Transverse colon (tissue), 4 donors: ENCODE data around the gene GALNT5. TPM values are rescaled to one million over a fixed set of nuclear protein-coding genes. Genes with fewer than 3 reads are reported as not detected.
A peak's percentile ranks its signal among the peaks of the same experiment; 100 is the strongest.
"Not testable (repeated sequence)": the region's sequence is repeated elsewhere in the genome, so short reads cannot be mapped to it uniquely, and the experiment has no call there.

Source experiments
- DNase-seq: peaks from one replicate; pipeline ENCODE4 v3.0.0-alpha.2; 2019
- H3K27ac ChIP-seq, 4 donors: fragments of 200-600 bp; sonication (generic); 2 replicates each; pipeline ENCODE4 v1.5.1; 2016 to 2018; ENCODE audit warnings: inconsistent platforms in 4 of 4
- H3K27me3 ChIP-seq: fragments of 200-600 bp; sonication (generic); 2 replicates; pipeline ENCODE4 v1.5.1; 2017; ENCODE audit warnings: inconsistent platforms
- H3K36me3 ChIP-seq, 4 donors: fragments of 200-600 bp; sonication (generic); 2 replicates each; pipeline ENCODE4 v1.5.1; 2017 to 2019; ENCODE audit warnings: inconsistent platforms in 4 of 4
- H3K4me1 ChIP-seq, 4 donors: fragments of 200-600 bp; sonication (generic); 2 replicates each; pipeline ENCODE4 v1.5.1; 2017 to 2020; ENCODE audit warnings: inconsistent platforms in 4 of 4
- H3K4me3 ChIP-seq, 4 donors: fragments of 200-600 bp; sonication (generic); 1 replicate in 1 of 4; 2 replicates in 3 of 4; pipeline versions ENCODE4 v1.5.1 to v1.6.1; 2017 to 2019; ENCODE audit warnings: inconsistent platforms in 4 of 4
- H3K9me3 ChIP-seq, 2 donors: fragments of 200-600 bp; sonication (generic); 2 replicates each; pipeline ENCODE4 v1.5.1; 2017 to 2019; ENCODE audit warnings: inconsistent platforms in 2 of 2
- EP300 ChIP-seq: sonication (generic); formaldehyde crosslinking; IDR thresholded peaks from one replicate; pipeline ENCODE4 v1.6.1; 2017; ENCODE audit warnings: antibody characterized with exemption, low read depth
- POLR2A ChIP-seq: fragments of 450-650 bp; IDR thresholded peaks from one replicate; pipeline ENCODE4 v1.6.1; 2016; ENCODE audit warnings: antibody characterized with exemption, mild to moderate bottlenecking, moderate library complexity
- POLR2AphosphoS5 ChIP-seq, 3 donors: sonication (generic); formaldehyde crosslinking; IDR thresholded peaks; one replicate each; pipeline ENCODE4 v1.6.1; 2016; ENCODE audit warnings: antibody characterized with exemption in 3 of 3
- WGBS, 2 donors: methylation state at CpG; one replicate each; pipeline ENCODE4 v1.1.5; 2018; ENCODE audit warnings: low coverage in 1 of 2; 5-methylcytosine and 5-hydroxymethylcytosine counted together
- in situ Hi-C, 4 donors: fragments of 200-750 bp; cut with MboI; loops; one replicate each; pipeline versions ENCODE4 v1.15.0 to v1.15.1; 2017; ENCODE audit warnings: low sequenced_read_pairs in 3 of 4, low pct_ligation_motif_present in 1 of 4, low pct_unique_long_range_greater_than_20kb in 1 of 4
- intact Hi-C: fragments of 100-400 bp; cut with DNase I; formaldehyde crosslinking; loops from one replicate; pipeline ENCODE4 v1.15.1; 2023; ENCODE audit warnings: low total_unique reads
- total RNA-seq, 4 donors: library from RNA; depleted of rRNA; stranded (reverse); fragments of >200 nt; gene quantifications; one replicate each; pipeline ENCODE4 v1.1.0, GENCODE V29; 2016
- TF ChIP-seq, protein P1 (sequence below), 5 experiments: fragments of 200-600 bp in 3 of 5; fragments of 450-650 bp in 2 of 5; sonication (generic) in 3 of 5; IDR thresholded peaks; 1 replicate in 2 of 5; 2 replicates in 3 of 5; pipeline ENCODE4 v1.5.1; 2016 to 2017; ENCODE audit warnings: antibody characterized with exemption in 5 of 5, inconsistent platforms in 3 of 5, mild to moderate bottlenecking in 2 of 5, moderate library complexity in 1 of 5

The GALNT5 gene
- total RNA-seq, 4 donors from 2014 or later, result 7.5 to 34.0 (median 14.0) TPM

DNA sequence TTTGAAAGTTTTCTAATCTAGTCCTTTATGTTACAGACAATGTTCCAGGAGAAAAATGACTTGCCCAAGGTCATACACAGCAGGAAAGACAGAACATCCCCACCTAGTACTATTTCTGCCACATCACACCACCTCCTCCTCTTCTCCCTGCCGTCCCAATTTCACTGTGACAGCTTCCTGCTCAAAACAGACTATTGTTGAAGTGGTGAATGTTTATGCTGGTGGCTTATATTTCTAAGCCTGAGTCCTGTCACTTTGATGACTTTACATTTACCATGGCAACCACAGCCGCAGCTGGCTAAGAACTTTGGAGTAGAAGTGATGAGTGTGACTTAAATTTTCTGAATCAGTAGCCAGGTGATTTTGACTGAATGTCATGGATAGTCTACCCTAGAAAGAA lies 10.0 kb downstream of the GALNT5 start:
- in situ Hi-C loops (no loop called here), intact Hi-C loops (no loop called here)
- Histone ChIP-seq H3K4me1 (peaks cover 0 to 17% (median 6%) of the 10 kb centered on the region in 4 donors), H3K9me3 (no peaks in the 10 kb centered on the region), H3K27ac (no peak overlapping the region), H3K27me3 (no peaks in the 10 kb centered on the region), H3K4me3 (no peak overlapping the region), H3K36me3 (no peaks in the 10 kb centered on the region)
- WGBS, 2 donors, result 25 to 66% methylated on average over 2 of the region's 2 CpGs
- TF ChIP-seq POLR2A, result no peak
- TF ChIP-seq, protein P1, sequence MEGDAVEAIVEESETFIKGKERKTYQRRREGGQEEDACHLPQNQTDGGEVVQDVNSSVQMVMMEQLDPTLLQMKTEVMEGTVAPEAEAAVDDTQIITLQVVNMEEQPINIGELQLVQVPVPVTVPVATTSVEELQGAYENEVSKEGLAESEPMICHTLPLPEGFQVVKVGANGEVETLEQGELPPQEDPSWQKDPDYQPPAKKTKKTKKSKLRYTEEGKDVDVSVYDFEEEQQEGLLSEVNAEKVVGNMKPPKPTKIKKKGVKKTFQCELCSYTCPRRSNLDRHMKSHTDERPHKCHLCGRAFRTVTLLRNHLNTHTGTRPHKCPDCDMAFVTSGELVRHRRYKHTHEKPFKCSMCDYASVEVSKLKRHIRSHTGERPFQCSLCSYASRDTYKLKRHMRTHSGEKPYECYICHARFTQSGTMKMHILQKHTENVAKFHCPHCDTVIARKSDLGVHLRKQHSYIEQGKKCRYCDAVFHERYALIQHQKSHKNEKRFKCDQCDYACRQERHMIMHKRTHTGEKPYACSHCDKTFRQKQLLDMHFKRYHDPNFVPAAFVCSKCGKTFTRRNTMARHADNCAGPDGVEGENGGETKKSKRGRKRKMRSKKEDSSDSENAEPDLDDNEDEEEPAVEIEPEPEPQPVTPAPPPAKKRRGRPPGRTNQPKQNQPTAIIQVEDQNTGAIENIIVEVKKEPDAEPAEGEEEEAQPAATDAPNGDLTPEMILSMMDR (IDR thresholded peaks at IDR 0.05), result no peak
- no peak for TF ChIP-seq EP300
- no peak for TF ChIP-seq POLR2AphosphoS5 (IDR thresholded peaks at IDR 0.05)
- no peak for DNase-seq

DNA sequence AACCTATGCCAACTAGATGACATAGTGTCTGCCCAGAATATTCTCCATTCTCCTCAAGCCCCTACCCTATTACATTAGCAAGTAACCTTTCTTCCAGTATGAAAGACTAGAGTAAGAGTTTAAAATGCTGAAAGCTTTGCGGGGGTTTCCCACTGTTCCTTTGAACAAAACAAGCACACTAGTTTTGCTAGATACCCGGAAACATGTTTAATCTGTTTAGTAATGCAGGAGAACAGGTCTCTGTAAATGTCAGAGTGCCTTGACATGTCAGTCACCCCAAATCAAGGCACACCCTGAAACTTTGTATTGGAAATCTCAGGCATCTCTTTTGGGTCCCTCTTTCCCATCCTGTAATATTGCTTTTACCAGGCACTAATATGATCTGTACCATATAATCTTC lies 11.6 kb downstream of the GALNT5 start:
- no peak for DNase-seq
- Histone ChIP-seq H3K27me3 (no peaks in the 10 kb centered on the region), H3K4me3 (no peak overlapping the region), H3K4me1 (peaks cover 0 to 4% (median under 1%) of the 10 kb centered on the region in 4 donors), H3K27ac (no peak overlapping the region), H3K36me3 (no peaks in the 10 kb centered on the region), H3K9me3 (no peaks in the 10 kb centered on the region)
- no peak for TF ChIP-seq POLR2A
- TF ChIP-seq, protein P1 (IDR thresholded peaks at IDR 0.05), result no peak
- no peak for TF ChIP-seq POLR2AphosphoS5 (IDR thresholded peaks at IDR 0.05)
- no peak for TF ChIP-seq EP300
- intact Hi-C loops (no loop called here), in situ Hi-C loops (no loop called here)
- WGBS, 2 donors, result 90 to 92% methylated on average over 2 of the region's 2 CpGs

DNA sequence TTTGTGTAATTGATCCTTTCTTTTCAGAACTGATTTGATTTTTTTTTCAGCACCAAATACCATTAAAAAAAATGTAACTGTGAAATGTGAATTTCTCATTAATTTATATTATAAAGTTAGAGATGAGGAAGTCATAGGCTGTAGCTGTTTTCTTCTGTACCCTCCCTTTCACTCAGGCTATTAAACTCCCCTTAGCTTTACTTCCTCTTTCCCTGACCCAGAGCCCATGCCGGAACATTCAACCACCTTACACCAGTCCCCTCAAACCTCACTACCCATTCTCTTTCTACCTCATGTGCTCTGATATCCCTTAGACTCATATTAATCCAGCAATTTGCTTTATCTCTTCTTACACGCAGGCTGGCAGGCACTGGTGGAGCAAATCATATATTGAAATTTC lies 12.4 kb downstream of the GALNT5 start:
- H3K27me3 ChIP-seq, result no peaks in the 10 kb centered on the region
- TF ChIP-seq, protein P1 (IDR thresholded peaks at IDR 0.05), result no peak
- TF ChIP-seq POLR2A (no peak), POLR2AphosphoS5 (IDR thresholded peaks at IDR 0.05) (no peak), EP300 (no peak)
- no peak overlapping the region for H3K27ac ChIP-seq
- DNase-seq, result no peak
- no peaks in the 10 kb centered on the region for H3K9me3 ChIP-seq
- in situ Hi-C loops (no loop called here), intact Hi-C loops (no loop called here)
- WGBS, 2 donors, result 61 to 64% methylated on average over 2 of the region's 2 CpGs
- H3K4me1 ChIP-seq, result no peaks in the 10 kb centered on the region
- H3K36me3 ChIP-seq, result no peaks in the 10 kb centered on the region
- no peak overlapping the region for H3K4me3 ChIP-seq

DNA sequence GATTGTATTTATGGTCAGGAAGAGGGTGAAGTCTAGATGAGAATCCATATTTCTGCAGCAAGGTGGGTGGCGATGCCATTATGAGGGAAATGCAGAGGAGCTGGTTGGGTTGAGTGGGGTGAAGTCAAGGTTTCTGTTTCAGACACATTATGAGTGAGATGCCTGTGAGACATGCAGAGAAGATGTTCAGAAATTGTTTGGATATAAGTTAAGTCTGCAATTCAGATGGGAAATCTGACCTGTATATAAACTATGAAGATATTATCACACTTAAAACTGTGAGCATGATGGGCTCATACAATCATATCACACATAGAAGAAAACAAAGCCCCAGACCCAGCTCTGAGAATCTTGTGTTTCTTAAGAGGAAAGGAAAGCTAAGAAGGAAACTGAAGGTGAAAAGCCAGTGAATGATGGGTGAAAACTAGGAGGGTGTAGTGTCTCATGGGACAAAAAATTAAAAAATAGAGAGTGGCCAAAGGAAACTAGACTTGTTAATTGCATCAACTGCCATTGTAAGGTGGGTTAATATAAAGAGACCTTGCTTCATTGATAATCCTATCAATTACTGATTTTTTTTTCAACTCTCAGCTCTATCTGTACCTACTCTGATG lies 14.2 kb downstream of the GALNT5 start:
- WGBS, 2 donors, result 80 to 100% methylated on average over 1 of the region's 1 CpG
- Histone ChIP-seq H3K27me3 (no peaks in the 10 kb centered on the region), H3K36me3 (no peaks in the 10 kb centered on the region), H3K9me3 (no peaks in the 10 kb centered on the region), H3K27ac (no peak overlapping the region), H3K4me1 (no peaks in the 10 kb centered on the region), H3K4me3 (no peak overlapping the region)
- no peak for TF ChIP-seq EP300
- no peak for TF ChIP-seq POLR2AphosphoS5 (IDR thresholded peaks at IDR 0.05)
- TF ChIP-seq, protein P1 (IDR thresholded peaks at IDR 0.05), result no peak
- TF ChIP-seq POLR2A, result no peak
- in situ Hi-C loops (no loop called here), intact Hi-C loops (no loop called here)
- no peak for DNase-seq

DNA sequence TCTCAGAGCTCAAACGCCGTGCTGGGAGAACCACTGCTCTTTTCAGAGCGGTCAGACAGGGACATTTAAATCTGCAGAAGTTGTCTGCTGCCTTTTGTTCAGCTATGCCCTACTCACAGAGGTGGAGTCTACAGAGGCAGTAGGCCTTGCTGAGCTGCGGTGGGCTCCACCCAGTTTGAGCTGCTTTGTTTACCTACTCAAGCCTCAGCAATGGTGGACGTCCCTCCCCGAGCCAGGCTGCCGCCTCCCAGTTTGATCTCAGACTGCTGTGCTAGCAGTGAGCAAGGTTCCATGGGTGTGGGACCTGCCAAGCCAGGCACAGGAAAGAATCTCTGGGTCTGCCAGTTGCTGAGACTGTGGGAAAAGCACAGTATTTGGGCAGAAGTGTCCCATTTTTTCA lies 21.8 kb downstream of the GALNT5 start:
- Histone ChIP-seq H3K27ac (peak overlapping the region in 2 of 4 donors; percentile 29 to 45), H3K4me1 (peaks cover 0 to 15% (median 3%) of the 10 kb centered on the region in 4 donors)
- H3K27me3 ChIP-seq, in situ Hi-C loops, H3K9me3 ChIP-seq, H3K36me3 ChIP-seq, intact Hi-C loops, H3K4me3 ChIP-seq: not testable (repeated sequence)
- peak; percentile 64 for DNase-seq
- 57 to 78% methylated on average over 4 to 7 of the region's 7 CpGs for WGBS, 2 donors
